Myocyte (in vitro differentiated cells): ENCODE data around the gene C1orf74. TPM values are rescaled to one million over a fixed set of nuclear protein-coding genes. Genes with fewer than 3 reads are reported as not detected.
"Not testable (repeated sequence)": the region's sequence is repeated elsewhere in the genome, so short reads cannot be mapped to it uniquely, and the experiment has no call there.

ENCODE experiments used
- DNase-seq: peaks from one replicate; pipeline ENCODE4 v3.0.0-alpha.2; 2012; ENCODE audit warnings: low read depth
- total RNA-seq: library from RNA; depleted of rRNA; stranded (reverse); fragments of >200 nt; gene quantifications from 2 replicates; pipeline ENCODE4 v1.2.3, GENCODE V29; 2014

Gene C1orf74
- total RNA-seq, 1 donor from 2014 or later: 2.6 TPM

- DNase-seq: no peak
These were observed 21.8 kb upstream of the C1orf74 start, which contains the start of gene IRF6 for GRCh38 chr1:209805875-209806760. IRF6 (minus strand) TSS chr1:209806142; CDS start chr1:209801413, 4,729 bp downstream.

- DNase-seq: no peak
These were observed 21.0 kb upstream of the C1orf74 start for GRCh38 chr1:209805341-209805781.

- DNase-seq: no peak
These were observed 19.2 kb upstream of the C1orf74 start for GRCh38 chr1:209803568-209803967.

- DNase-seq: no peak
These were observed 18.4 kb upstream of the C1orf74 start for GRCh38 chr1:209802780-209803152.

GRCh38 chr1:209802117-209802779 is 17.9 kb upstream of the C1orf74 start:
- peak; percentile 38 for DNase-seq

- DNase-seq: peak; percentile 51
These were observed 16.9 kb upstream of the C1orf74 start for GRCh38 chr1:209800984-209801834.

- peak; percentile 91 for DNase-seq
These were observed 13.8 kb upstream of the C1orf74 start for GRCh38 chr1:209797978-209798639.

GRCh38 chr1:209793711-209794110 is 9.4 kb upstream of the C1orf74 start:
- not testable (repeated sequence) for DNase-seq

GRCh38 chr1:209791920-209792319 is 7.6 kb upstream of the C1orf74 start:
- no peak for DNase-seq

GRCh38 chr1:209790286-209791193 is 6.2 kb upstream of the C1orf74 start:
- no peak for DNase-seq

- DNase-seq: no peak
These were observed 4.9 kb upstream of the C1orf74 start for GRCh38 chr1:209789245-209789644.

GRCh38 chr1:209787551-209787950 is 3.2 kb upstream of the C1orf74 start:
- DNase-seq: no peak

- DNase-seq: no peak
These were observed 1.8 kb upstream of the C1orf74 start for GRCh38 chr1:209786146-209786545.

- DNase-seq: no peak
These were observed 1.2 kb upstream of the C1orf74 start for GRCh38 chr1:209785592-209785991.

- peak; percentile 79 for DNase-seq
These were observed 973 bp downstream of the C1orf74 start for GRCh38 chr1:209783386-209783785.

- no peak for DNase-seq
These were observed 4.1 kb downstream of the C1orf74 start for GRCh38 chr1:209780268-209780667.

GRCh38 chr1:209778102-209778501 is 6.3 kb downstream of the C1orf74 start:
- no peak for DNase-seq

GRCh38 chr1:209777587-209777986 is 6.8 kb downstream of the C1orf74 start:
- peak; percentile 75 for DNase-seq

- DNase-seq: no peak
These were observed 8.7 kb downstream of the C1orf74 start for GRCh38 chr1:209775678-209776077.

GRCh38 chr1:209774592-209774991 is 9.8 kb downstream of the C1orf74 start:
- no peak for DNase-seq
